Endothelial cell of umbilical vein (primary cell): ENCODE measurements around the gene LMF2. TPM values are rescaled to one million over a fixed set of nuclear protein-coding genes. Genes with fewer than 3 reads are reported as not detected.

ENCODE experiments used
- BruUV-seq: library from RNA; stranded (reverse); fragments of 400-500 nt; replicated peaks from 2 replicates; lab custom pipeline; 2021; lab: Mats Ljungman, UMichigan
- CTCF ChIA-PET: fragments of 300-600, 350-600 bp; sonication (Branson Sonifier 250); formaldehyde crosslinking; loops from one replicate; lab custom pipeline; 2021; ENCODE audit warnings: antibody characterized with exemption, inconsistent platforms; lab: Charles Lee
- POLR2A ChIA-PET: fragments of 300-600, 350-600 bp; sonication (Branson Sonifier 250); formaldehyde crosslinking; loops from one replicate; lab custom pipeline; 2021; ENCODE audit warnings: antibody characterized with exemption, inconsistent platforms; lab: Charles Lee
- DNase-seq: peaks from one replicate; pipeline ENCODE4 v3.0.0-alpha.2; 2011; ENCODE audit warnings: low read depth, low spot score
- FAIRE-seq: peaks from 2 replicates; lab custom pipeline; 2011; peaks lifted over from hg19 to GRCh38; lab: Jason Lieb, UNC
- H2AFZ ChIP-seq: 2 replicates; pipeline ENCODE4 v1.6.0; 2012; ENCODE audit warnings: low read depth, low read length, control low read depth, inconsistent platforms
- H3K27ac ChIP-seq: 2 replicates; pipeline ENCODE4 v1.5.1; 2011; ENCODE audit warnings: low read depth, mild to moderate bottlenecking, control low read depth, low read length, moderate library complexity; ENCODE audit not compliant: insufficient read depth
- H3K27me3 ChIP-seq, 2 experiments: 2 replicates each; pipeline versions ENCODE4 v1.6.0 to v1.6.1; 2011; ENCODE audit warnings: low read length in 2 of 2, mixed read lengths in 1 of 2; ENCODE audit not compliant: control insufficient read depth in 2 of 2, insufficient read depth in 2 of 2
- H3K36me3 ChIP-seq, 2 experiments: 2 replicates in 1 of 2; 3 replicates in 1 of 2; pipeline ENCODE4 v1.5.1; 2011; ENCODE audit warnings: low read length in 2 of 2, mild to moderate bottlenecking in 1 of 2, moderate library complexity in 1 of 2; ENCODE audit not compliant: control insufficient read depth in 2 of 2, insufficient read depth in 2 of 2; ENCODE audit errors: extremely low read depth in 1 of 2
- H3K4me1 ChIP-seq: 3 replicates; pipeline ENCODE4 v1.5.1; 2011; ENCODE audit warnings: mild to moderate bottlenecking, low read length; ENCODE audit not compliant: control insufficient read depth, insufficient read depth; ENCODE audit errors: extremely low read depth
- H3K4me2 ChIP-seq: 2 replicates; pipeline ENCODE4 v1.6.1; 2011; ENCODE audit warnings: low read length, control low read depth, mixed read lengths; ENCODE audit not compliant: insufficient read depth
- H3K4me3 ChIP-seq, 3 experiments: fragments of 200-600 bp in 1 of 3; sonication (generic), shearing (Covaris generic) in 1 of 3; replicated peaks in 1 of 3; 2 replicates each; pipeline ENCODE4 v1.5.1; 2011 to 2016; ENCODE audit warnings: control low read depth in 3 of 3, low read length in 3 of 3, mild to moderate bottlenecking in 2 of 3, inconsistent platforms in 1 of 3, low read depth in 1 of 3, moderate library complexity in 1 of 3; ENCODE audit not compliant: insufficient read depth in 1 of 3
- H3K79me2 ChIP-seq: 2 replicates; pipeline ENCODE4 v1.6.0; 2012; ENCODE audit warnings: low read length, inconsistent platforms; ENCODE audit not compliant: control insufficient read depth, insufficient read depth
- H3K9ac ChIP-seq: replicated peaks from 2 replicates; pipeline ENCODE3; 2011; ENCODE audit warnings: low read length, control low read depth; ENCODE audit not compliant: insufficient read depth; ENCODE audit errors: extremely low read depth
- H3K9me1 ChIP-seq: replicated peaks from 3 replicates; pipeline ENCODE4 v1.6.0; 2011; ENCODE audit warnings: mild to moderate bottlenecking, low read length; ENCODE audit not compliant: control insufficient read depth, insufficient read depth; ENCODE audit errors: extremely low read depth
- H3K9me3 ChIP-seq: replicated peaks from 2 replicates; pipeline ENCODE4 v1.5.1; 2012; ENCODE audit warnings: low read length, inconsistent platforms; ENCODE audit not compliant: control insufficient read depth, insufficient read depth
- H4K20me1 ChIP-seq: replicated peaks from 2 replicates; pipeline ENCODE3; 2011; ENCODE audit warnings: mild to moderate bottlenecking, low read length; ENCODE audit not compliant: control insufficient read depth, insufficient read depth; ENCODE audit errors: extremely low read depth
- EZH2 ChIP-seq: IDR thresholded peaks from 2 replicates; pipeline ENCODE4 v1.6.1; 2012; ENCODE audit warnings: borderline replicate concordance, low read depth, mild to moderate bottlenecking, moderate library complexity, low read length, inconsistent platforms; ENCODE audit not compliant: severe bottlenecking
- FOS ChIP-seq: IDR thresholded peaks from 2 replicates; pipeline ENCODE4 v1.6.1; 2011; ENCODE audit warnings: mild to moderate bottlenecking, low read length, moderate library complexity, borderline replicate concordance; ENCODE audit not compliant: insufficient read depth
- GATA2 ChIP-seq: IDR thresholded peaks from 2 replicates; pipeline ENCODE4 v1.7.0; 2011; ENCODE audit warnings: low read depth, mild to moderate bottlenecking, moderate library complexity, mixed read lengths, low read length; ENCODE audit not compliant: insufficient read length, insufficient read depth
- JUN ChIP-seq: IDR thresholded peaks from 2 replicates; pipeline ENCODE4 v1.6.1; 2011; ENCODE audit warnings: borderline replicate concordance, low read depth; ENCODE audit not compliant: insufficient read length, insufficient read depth
- MYC ChIP-seq: IDR thresholded peaks from one replicate; pipeline ENCODE4 v1.6.1; 2011; ENCODE audit warnings: mild to moderate bottlenecking, low read depth, low read length
- POLR2A ChIP-seq: IDR thresholded peaks from 2 replicates; pipeline ENCODE4 v1.6.1; 2012; ENCODE audit warnings: low read depth, mild to moderate bottlenecking, control low read depth, low read length
- POLR2AphosphoS5 ChIP-seq: IDR thresholded peaks from 2 replicates; pipeline ENCODE4 v1.6.1; 2012; ENCODE audit warnings: low read depth, mild to moderate bottlenecking, control low read depth, low read length, moderate library complexity; ENCODE audit not compliant: insufficient read depth
- dilution Hi-C: fragments of 300-500 bp; cut with MboI; formaldehyde crosslinking; loops from one replicate; pipeline ENCODE4 v1.15.0; 2019; ENCODE audit warnings: low sequenced_read_pairs; ENCODE audit not compliant: extremely low pct_ligation_motif_present
- intact Hi-C: fragments of 100-400 bp; cut with micrococcal nuclease; formaldehyde crosslinking; loops from one replicate; pipeline ENCODE4 v1.10.0; 2022
- polyA plus RNA-seq, 4 experiments: library from polyadenylated mRNA; depleted of rRNA in 3 of 4; stranded (reverse) in 3 of 4; unstranded in 1 of 4; fragments of >200 nt; gene quantifications; 2 replicates each; pipeline versions ENCODE4 v1.2.1 to v1.2.3, GENCODE V29; 2011 to 2012; ENCODE audit warnings: missing spikeins in 1 of 4
- total RNA-seq: library from RNA; stranded (reverse); gene quantifications from 2 replicates; pipeline ENCODE4 v1.2.3, GENCODE V29; 2021
- TF ChIP-seq, protein P1 (sequence below), 2 donors: IDR thresholded peaks; 1 replicate in 1 of 2; 2 replicates in 1 of 2; pipeline ENCODE4 v1.5.1; 2011; ENCODE audit warnings: low read length in 2 of 2, mild to moderate bottlenecking in 2 of 2, moderate library complexity in 2 of 2, control low read depth in 1 of 2, inconsistent platforms in 1 of 2, low read depth in 1 of 2; ENCODE audit not compliant: insufficient read depth in 1 of 2; ENCODE audit errors: extremely low read depth in 1 of 2
- TF ChIP-seq, protein P2 (sequence below): IDR thresholded peaks from 2 replicates; pipeline ENCODE4 v1.6.1; 2011; ENCODE audit not compliant: insufficient read depth, insufficient read length

Gene LMF2
- total and polyA plus RNA-seq, 2 donors (not counting 3 experiments of a cell fraction or from before 2014, with no cell fraction given) = 89.7 to 112 TPM

DNA sequence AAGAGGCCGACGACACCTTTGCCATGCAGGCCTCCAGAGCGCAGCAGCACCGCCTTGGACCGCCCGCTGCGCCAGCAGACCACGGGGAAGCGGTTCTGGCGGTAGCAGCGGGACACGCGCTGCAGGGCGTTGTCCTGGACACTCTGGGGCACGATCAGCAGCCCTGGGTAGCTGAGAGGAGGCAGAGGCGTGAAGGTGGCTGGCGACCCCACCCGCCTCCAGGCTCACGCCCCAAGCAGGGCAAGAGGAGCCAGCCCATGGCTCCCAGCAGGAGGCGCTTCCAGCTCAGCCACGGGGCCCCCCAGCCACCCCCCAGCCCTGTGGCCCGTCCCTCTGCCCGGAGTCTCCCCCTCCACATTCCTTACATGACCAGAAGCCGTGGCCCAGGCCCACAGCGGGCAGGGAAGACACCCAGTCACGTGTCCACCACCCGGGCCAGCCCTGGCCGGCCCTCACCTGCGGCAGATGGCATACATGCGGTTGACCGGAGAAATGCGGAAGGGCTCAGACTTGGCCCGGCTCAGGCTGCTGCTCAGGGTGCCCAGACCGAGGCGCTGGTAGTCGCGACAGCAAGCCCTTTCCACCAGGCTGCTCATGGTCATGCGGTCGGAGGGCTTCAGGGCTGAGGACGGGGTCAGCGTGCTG is 47.9 kb downstream of the LMF2 start:
- no peaks in the 10 kb centered on the region for H3K9me1 ChIP-seq
- peaks cover 0 to 70% of the 10 kb centered on the region in 2 experiments for H3K36me3 ChIP-seq
- CTCF ChIA-PET = no interaction called here
- intact Hi-C loops = no loop called here
- no peaks in the 10 kb centered on the region for H3K79me2 ChIP-seq
- H3K4me3 ChIP-seq = no peak overlapping the region
- POLR2A ChIA-PET = no interaction called here
- no peak overlapping the region for H3K4me2 ChIP-seq
- dilution Hi-C loops = no loop called here
- H3K27me3 ChIP-seq = no peaks in the 10 kb centered on the region
- no peaks in the 10 kb centered on the region for H3K4me1 ChIP-seq
- no peaks in the 10 kb centered on the region for H4K20me1 ChIP-seq
- no TSS peak for BruUV-seq
- H2AFZ ChIP-seq = no peak overlapping the region
- H3K9ac ChIP-seq = no peak overlapping the region
- H3K9me3 ChIP-seq = no peaks in the 10 kb centered on the region
- DNase-seq = no peak
- TF ChIP-seq, protein P1, sequence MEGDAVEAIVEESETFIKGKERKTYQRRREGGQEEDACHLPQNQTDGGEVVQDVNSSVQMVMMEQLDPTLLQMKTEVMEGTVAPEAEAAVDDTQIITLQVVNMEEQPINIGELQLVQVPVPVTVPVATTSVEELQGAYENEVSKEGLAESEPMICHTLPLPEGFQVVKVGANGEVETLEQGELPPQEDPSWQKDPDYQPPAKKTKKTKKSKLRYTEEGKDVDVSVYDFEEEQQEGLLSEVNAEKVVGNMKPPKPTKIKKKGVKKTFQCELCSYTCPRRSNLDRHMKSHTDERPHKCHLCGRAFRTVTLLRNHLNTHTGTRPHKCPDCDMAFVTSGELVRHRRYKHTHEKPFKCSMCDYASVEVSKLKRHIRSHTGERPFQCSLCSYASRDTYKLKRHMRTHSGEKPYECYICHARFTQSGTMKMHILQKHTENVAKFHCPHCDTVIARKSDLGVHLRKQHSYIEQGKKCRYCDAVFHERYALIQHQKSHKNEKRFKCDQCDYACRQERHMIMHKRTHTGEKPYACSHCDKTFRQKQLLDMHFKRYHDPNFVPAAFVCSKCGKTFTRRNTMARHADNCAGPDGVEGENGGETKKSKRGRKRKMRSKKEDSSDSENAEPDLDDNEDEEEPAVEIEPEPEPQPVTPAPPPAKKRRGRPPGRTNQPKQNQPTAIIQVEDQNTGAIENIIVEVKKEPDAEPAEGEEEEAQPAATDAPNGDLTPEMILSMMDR (IDR thresholded peaks at IDR 0.05; ENCODE audit: extremely low read depth in 1 of 2, insufficient read depth in 1 of 2, low read depth in 1 of 2, low read length in 2 of 2) = no peak
- TF ChIP-seq EZH2 (no peak), MYC (no peak), JUN (no peak), POLR2AphosphoS5 (no peak), POLR2A (no peak), FOS (no peak), GATA2 (no peak)
- TF ChIP-seq, protein P2, sequence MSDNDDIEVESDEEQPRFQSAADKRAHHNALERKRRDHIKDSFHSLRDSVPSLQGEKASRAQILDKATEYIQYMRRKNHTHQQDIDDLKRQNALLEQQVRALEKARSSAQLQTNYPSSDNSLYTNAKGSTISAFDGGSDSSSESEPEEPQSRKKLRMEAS = no peak
- no peak overlapping the region for H3K27ac ChIP-seq
- no peak for FAIRE-seq
